ENCODE results near the gene NSG1. TPM values are rescaled to one million over a fixed set of nuclear protein-coding genes. Genes with fewer than 3 reads are reported as not detected.
"Not testable (repeated sequence)": the region's sequence is repeated elsewhere in the genome, so short reads cannot be mapped to it uniquely, and the experiment has no call there.

NSG1 gene
- total RNA-seq, 1 donor from 2014 or later: 12.7 TPM

DNA sequence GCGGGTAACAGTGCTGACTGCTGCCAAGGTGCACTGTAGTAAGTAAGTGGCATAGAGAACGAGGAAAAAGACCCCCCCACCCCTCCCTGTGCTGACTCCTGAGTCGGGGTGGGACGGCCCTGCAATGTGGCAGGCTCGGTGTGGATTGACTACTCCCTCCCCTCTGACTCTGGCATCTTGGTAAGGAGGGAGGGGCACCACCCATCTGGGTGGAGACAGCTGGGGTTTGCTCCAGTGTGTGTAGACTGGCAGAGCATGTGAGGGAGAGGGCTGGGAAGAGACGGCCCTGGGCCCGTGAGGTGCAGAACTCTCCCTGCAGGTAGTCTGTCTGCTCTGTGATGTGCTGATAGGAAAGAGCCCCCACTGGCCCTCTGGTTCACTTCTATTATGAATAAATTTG is 31.0 kb downstream of the NSG1 start:
- H3K36me3 ChIP-seq (ENCODE audit: control insufficient read depth, insufficient read depth, low read length): peaks cover 2% of the 10 kb centered on the region
- H3K4me3 ChIP-seq (ENCODE audit: low read depth, low read length): no peak overlapping the region
- TF ChIP-seq, protein P1, sequence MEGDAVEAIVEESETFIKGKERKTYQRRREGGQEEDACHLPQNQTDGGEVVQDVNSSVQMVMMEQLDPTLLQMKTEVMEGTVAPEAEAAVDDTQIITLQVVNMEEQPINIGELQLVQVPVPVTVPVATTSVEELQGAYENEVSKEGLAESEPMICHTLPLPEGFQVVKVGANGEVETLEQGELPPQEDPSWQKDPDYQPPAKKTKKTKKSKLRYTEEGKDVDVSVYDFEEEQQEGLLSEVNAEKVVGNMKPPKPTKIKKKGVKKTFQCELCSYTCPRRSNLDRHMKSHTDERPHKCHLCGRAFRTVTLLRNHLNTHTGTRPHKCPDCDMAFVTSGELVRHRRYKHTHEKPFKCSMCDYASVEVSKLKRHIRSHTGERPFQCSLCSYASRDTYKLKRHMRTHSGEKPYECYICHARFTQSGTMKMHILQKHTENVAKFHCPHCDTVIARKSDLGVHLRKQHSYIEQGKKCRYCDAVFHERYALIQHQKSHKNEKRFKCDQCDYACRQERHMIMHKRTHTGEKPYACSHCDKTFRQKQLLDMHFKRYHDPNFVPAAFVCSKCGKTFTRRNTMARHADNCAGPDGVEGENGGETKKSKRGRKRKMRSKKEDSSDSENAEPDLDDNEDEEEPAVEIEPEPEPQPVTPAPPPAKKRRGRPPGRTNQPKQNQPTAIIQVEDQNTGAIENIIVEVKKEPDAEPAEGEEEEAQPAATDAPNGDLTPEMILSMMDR (IDR thresholded peaks at IDR 0.05; ENCODE audit: insufficient read depth, low read length, poor library complexity, severe bottlenecking): no peak
- no peak for DNase-seq (ENCODE audit: low read depth)
- no peaks in the 10 kb centered on the region for H3K27me3 ChIP-seq (ENCODE audit: control insufficient read depth, insufficient read depth, low read length)

DNA sequence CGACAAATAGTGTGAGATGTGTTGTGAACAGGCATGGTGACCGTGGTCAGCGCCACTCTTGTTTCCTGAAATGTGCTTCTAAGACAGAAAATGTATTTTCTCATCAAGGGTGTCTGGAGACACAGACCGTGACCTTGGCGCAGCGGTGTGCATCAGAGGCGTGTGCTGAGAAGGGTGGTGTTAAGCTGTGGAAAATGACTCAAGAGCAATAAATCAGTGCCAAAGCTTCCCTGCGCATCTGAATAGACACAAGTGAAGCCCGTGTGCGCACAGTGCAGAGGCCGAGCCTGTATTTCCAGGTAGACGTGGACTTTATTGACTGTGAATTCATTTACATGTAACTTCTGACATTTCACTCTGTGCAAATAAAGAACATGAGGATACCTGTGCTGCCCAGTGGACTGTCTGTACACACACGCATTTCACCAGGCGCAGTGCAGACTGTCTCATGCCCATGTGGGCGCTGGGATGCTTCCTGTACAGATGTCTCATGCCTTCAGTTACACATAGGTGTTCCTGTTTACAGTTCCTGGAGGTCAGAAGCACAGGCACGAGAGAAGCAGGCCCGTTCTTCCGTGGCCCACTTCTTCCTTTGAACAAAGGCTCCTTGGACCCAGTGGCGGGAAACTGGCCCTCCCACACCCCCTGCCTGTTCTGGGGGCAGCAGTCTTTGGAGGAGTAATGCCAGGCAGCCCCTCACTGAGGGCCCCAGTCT is 31.9 kb downstream of the NSG1 start:
- no peaks in the 10 kb centered on the region for H3K27me3 ChIP-seq (ENCODE audit: control insufficient read depth, insufficient read depth, low read length)
- H3K4me3 ChIP-seq (ENCODE audit: low read depth, low read length): no peak overlapping the region
- DNase-seq (ENCODE audit: low read depth): peak; percentile 10
- peaks cover 2% of the 10 kb centered on the region for H3K36me3 ChIP-seq (ENCODE audit: control insufficient read depth, insufficient read depth, low read length)
- TF ChIP-seq, protein P1 (IDR thresholded peaks at IDR 0.05; ENCODE audit: insufficient read depth, low read length, poor library complexity, severe bottlenecking): no peak

DNA sequence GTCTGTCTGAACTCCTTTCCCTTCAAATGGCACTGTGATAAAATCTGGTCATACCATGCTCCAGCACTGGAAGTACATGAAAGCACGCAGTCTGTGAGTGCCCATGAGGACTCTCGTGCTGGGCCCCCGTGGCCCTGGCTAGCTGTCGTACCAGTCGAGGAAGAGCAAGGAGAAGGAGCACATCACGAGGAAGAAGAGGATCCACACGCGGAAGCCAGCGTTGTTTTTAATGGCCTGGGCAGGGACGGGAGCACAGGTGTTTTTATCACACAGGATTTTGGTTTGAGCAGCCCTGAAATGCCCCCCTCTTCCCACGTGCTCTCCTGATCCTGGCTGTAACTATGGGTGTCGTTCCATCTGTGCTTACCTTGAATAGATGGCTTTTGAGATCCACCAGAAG is 33.0 kb downstream of the NSG1 start:
- peaks cover 2% of the 10 kb centered on the region for H3K36me3 ChIP-seq (ENCODE audit: control insufficient read depth, insufficient read depth, low read length)
- TF ChIP-seq, protein P1 (IDR thresholded peaks at IDR 0.05; ENCODE audit: insufficient read depth, low read length, poor library complexity, severe bottlenecking): no peak
- no peak for DNase-seq (ENCODE audit: low read depth)
- H3K27me3 ChIP-seq (ENCODE audit: control insufficient read depth, insufficient read depth, low read length): no peaks in the 10 kb centered on the region
- H3K4me3 ChIP-seq (ENCODE audit: low read depth, low read length): no peak overlapping the region

DNA sequence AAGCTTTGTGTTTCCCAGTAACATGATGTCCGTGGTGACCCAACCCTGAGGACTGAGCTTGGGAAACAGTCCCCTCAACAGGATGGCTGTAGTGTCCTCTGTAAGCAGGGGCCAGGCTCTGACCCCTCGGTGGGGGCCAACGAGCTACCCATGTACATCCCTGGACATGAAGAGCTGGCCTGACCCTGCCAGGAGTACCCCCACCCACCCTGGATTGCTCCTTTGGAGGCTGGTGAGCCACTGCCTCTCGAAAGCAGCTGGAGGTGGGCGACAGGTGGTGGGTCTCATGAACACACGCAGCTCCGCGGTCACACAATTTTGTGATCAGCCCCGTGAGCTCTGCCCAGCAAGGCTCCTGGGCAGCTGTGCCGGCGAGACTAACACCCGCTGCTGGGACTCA is 33.5 kb downstream of the NSG1 start:
- DNase-seq (ENCODE audit: low read depth): no peak
- TF ChIP-seq, protein P1 (IDR thresholded peaks at IDR 0.05; ENCODE audit: insufficient read depth, low read length, poor library complexity, severe bottlenecking): no peak
- H3K36me3 ChIP-seq (ENCODE audit: control insufficient read depth, insufficient read depth, low read length): peaks cover 2% of the 10 kb centered on the region
- H3K4me3 ChIP-seq (ENCODE audit: low read depth, low read length): no peak overlapping the region
- no peaks in the 10 kb centered on the region for H3K27me3 ChIP-seq (ENCODE audit: control insufficient read depth, insufficient read depth, low read length)

DNA sequence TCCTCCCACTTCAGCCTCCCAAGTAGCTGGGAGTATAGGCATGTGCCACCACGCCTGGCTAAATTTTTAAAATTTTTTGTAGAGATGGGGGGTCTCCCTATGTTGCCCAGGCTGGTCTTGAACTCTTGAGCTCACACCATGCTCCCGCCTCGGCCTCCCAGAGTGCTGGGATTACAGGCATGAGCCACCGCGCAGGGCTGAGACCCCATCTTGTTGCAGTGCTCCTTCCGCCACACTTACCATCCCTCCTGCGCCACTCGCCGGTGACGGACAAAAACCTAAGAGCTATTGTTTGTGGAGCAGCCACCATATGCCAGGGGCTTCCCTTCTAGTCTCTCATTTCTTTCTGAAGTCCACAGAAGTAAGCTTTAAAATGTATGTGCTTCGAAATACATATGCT is 34.5 kb downstream of the NSG1 start:
- H3K36me3 ChIP-seq (ENCODE audit: control insufficient read depth, insufficient read depth, low read length): peaks cover 2% of the 10 kb centered on the region
- TF ChIP-seq, protein P1 (IDR thresholded peaks at IDR 0.05; ENCODE audit: insufficient read depth, low read length, poor library complexity, severe bottlenecking): no peak
- DNase-seq (ENCODE audit: low read depth): no peak
- no peak overlapping the region for H3K4me3 ChIP-seq (ENCODE audit: low read depth, low read length)
- H3K27me3 ChIP-seq (ENCODE audit: control insufficient read depth, insufficient read depth, low read length): no peaks in the 10 kb centered on the region

DNA sequence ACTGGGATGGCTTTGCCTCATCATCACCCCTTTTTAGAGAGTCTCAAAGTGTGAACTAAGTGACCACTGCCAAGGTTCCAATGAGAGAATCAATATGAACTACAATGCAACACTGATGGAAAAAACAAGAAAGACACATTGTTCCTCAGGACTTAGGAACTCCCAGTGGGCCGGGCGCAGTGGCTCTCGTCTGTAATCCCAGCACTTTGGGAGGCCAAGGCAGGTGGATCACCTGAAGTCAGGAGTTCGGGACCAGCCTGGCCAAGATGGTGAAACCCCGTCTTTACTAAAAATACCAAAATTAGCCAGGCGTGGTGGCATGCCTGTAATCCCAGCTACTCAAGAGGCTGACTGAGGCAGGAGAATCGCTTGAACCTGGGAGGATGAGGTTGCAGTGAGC is 35.2 kb downstream of the NSG1 start:
- H3K36me3 ChIP-seq (ENCODE audit: control insufficient read depth, insufficient read depth, low read length); DNase-seq (ENCODE audit: low read depth); H3K4me3 ChIP-seq (ENCODE audit: low read depth, low read length); H3K27me3 ChIP-seq (ENCODE audit: control insufficient read depth, insufficient read depth, low read length): not testable (repeated sequence)

Measured in kidney epithelial cell (primary cell).